Panc1 (cell line): ENCODE measurements around the gene SESTD1. TPM values are rescaled to one million over a fixed set of nuclear protein-coding genes. Genes with fewer than 3 reads are reported as not detected.

ENCODE experiments used
- ATAC-seq: fragments of 200-7000 bp; cut with Tn5 transposase; 2 replicates; pipeline ENCODE4 v1.9.1; 2020; ENCODE audit warnings: mild to moderate bottlenecking, moderate library complexity
- BruUV-seq: library from RNA; stranded (reverse); fragments of 400-500 nt; replicated peaks from 2 replicates; lab custom pipeline; 2021; lab: Mats Ljungman, UMichigan
- CTCF ChIA-PET: fragments of 300-600 bp; sonication (Branson Sonifier 250); formaldehyde crosslinking; loops from one replicate; lab custom pipeline; 2022; ENCODE audit warnings: antibody characterized with exemption; lab: Charles Lee
- POLR2A ChIA-PET: fragments of 300-600 bp; sonication (Branson Sonifier 250); formaldehyde crosslinking; loops from one replicate; lab custom pipeline; 2022; ENCODE audit warnings: antibody characterized with exemption; lab: Charles Lee
- DNase-seq: peaks from one replicate; pipeline ENCODE4 v3.0.0-alpha.2; 2010; ENCODE audit warnings: low read depth, low spot score
- H3K27ac ChIP-seq: 2 replicates; pipeline ENCODE4 v1.5.1; 2011; ENCODE audit warnings: mild to moderate bottlenecking, low read length, inconsistent platforms
- H3K27me3 ChIP-seq: fragments of 200-500 bp; sonication (Bioruptor generic); 2 replicates; pipeline ENCODE4 v1.6.0; 2014; ENCODE audit warnings: low read length, inconsistent platforms; ENCODE audit not compliant: control insufficient read depth, insufficient read depth
- H3K36me3 ChIP-seq: fragments of 200-500 bp; sonication (Bioruptor generic); 2 replicates; pipeline ENCODE4 v1.5.1; 2014; ENCODE audit warnings: inconsistent platforms, mild to moderate bottlenecking, low read length, moderate library complexity; ENCODE audit not compliant: control insufficient read depth, insufficient read depth
- H3K4me1 ChIP-seq: 2 replicates; pipeline ENCODE4 v1.5.1; 2011; ENCODE audit warnings: inconsistent platforms, mild to moderate bottlenecking, low read length, moderate library complexity; ENCODE audit not compliant: control insufficient read depth, insufficient read depth
- H3K4me3 ChIP-seq, 2 experiments: 2 replicates each; pipeline ENCODE4 v1.5.1; 2011 to 2012; ENCODE audit warnings: low read depth in 2 of 2, low read length in 2 of 2, mild to moderate bottlenecking in 2 of 2, inconsistent platforms in 1 of 2, moderate library complexity in 1 of 2
- H3K9me3 ChIP-seq: fragments of 200-500 bp; sonication (Bioruptor generic); 2 replicates; pipeline ENCODE4 v1.5.1; 2014; ENCODE audit warnings: low read depth, mild to moderate bottlenecking, inconsistent platforms, low read length, moderate library complexity; ENCODE audit not compliant: control insufficient read depth, insufficient read depth
- POLR2AphosphoS5 ChIP-seq: IDR thresholded peaks from 2 replicates; pipeline ENCODE4 v1.6.1; 2012; ENCODE audit warnings: mild to moderate bottlenecking, low read depth, low read length, moderate library complexity
- SIN3A ChIP-seq: IDR thresholded peaks from 2 replicates; pipeline ENCODE4 v1.6.1; 2012; ENCODE audit warnings: low read depth, mild to moderate bottlenecking, low read length, moderate library complexity, borderline replicate concordance; ENCODE audit not compliant: insufficient read depth
- TCF7L2 ChIP-seq: IDR thresholded peaks from 2 replicates; pipeline ENCODE4 v1.6.1; 2011; ENCODE audit warnings: mild to moderate bottlenecking, low read depth, low read length, inconsistent platforms
- in situ Hi-C: cut with HindIII; loops from 2 replicates; pipeline ENCODE4 v1.10.0; 2016; ENCODE audit warnings: low sequenced_read_pairs, low pct_unique_long_range_greater_than_20kb
- intact Hi-C: fragments of 100-400 bp; cut with micrococcal nuclease; formaldehyde crosslinking; loops from one replicate; pipeline ENCODE4 v1.10.0; 2022; ENCODE audit not compliant: unreplicated experiment
- total RNA-seq: library from RNA; stranded (reverse); gene quantifications from one replicate; pipeline ENCODE4 v1.2.1, GENCODE V29; 2021; ENCODE audit not compliant: unreplicated experiment
- TF ChIP-seq, protein P1 (sequence below), 2 experiments: IDR thresholded peaks; 2 replicates each; pipeline ENCODE4 v1.6.1; 2011 to 2012; ENCODE audit warnings: low read depth in 2 of 2, control low read depth in 1 of 2, low read length in 1 of 2, mild to moderate bottlenecking in 1 of 2, moderate library complexity in 1 of 2; ENCODE audit not compliant: insufficient read depth in 1 of 2
- TF ChIP-seq, protein P2 (sequence below): fragments of 450-650 bp; IDR thresholded peaks from 2 replicates; pipeline ENCODE4 v1.5.1; 2017; ENCODE audit warnings: mild to moderate bottlenecking

SESTD1 gene
- total RNA-seq, 1 experiment from 2014 or later = 31.3 TPM

DNA sequence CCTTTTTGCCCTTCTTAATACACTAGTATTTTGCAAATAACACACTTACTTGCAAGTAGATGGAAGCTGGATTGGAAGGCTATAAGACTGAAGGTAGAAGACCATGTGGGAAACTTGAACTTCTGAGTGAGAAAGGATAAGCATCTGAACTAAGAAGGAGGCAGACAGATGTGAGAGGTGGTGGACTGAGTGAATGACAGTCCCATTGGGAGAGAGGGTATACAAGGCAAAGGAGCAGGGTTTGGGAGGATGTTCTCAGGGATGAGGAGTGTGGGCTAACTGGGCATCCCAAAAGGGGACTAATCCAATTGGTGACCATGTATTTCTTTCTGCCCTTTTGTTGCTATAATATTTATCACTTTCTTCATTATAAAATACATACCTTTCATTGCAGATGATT lies 20.4 kb upstream of the SESTD1 start:
- CTCF ChIA-PET = no interaction called here
- no peaks in the 10 kb centered on the region for H3K4me1 ChIP-seq
- TF ChIP-seq, protein P1, sequence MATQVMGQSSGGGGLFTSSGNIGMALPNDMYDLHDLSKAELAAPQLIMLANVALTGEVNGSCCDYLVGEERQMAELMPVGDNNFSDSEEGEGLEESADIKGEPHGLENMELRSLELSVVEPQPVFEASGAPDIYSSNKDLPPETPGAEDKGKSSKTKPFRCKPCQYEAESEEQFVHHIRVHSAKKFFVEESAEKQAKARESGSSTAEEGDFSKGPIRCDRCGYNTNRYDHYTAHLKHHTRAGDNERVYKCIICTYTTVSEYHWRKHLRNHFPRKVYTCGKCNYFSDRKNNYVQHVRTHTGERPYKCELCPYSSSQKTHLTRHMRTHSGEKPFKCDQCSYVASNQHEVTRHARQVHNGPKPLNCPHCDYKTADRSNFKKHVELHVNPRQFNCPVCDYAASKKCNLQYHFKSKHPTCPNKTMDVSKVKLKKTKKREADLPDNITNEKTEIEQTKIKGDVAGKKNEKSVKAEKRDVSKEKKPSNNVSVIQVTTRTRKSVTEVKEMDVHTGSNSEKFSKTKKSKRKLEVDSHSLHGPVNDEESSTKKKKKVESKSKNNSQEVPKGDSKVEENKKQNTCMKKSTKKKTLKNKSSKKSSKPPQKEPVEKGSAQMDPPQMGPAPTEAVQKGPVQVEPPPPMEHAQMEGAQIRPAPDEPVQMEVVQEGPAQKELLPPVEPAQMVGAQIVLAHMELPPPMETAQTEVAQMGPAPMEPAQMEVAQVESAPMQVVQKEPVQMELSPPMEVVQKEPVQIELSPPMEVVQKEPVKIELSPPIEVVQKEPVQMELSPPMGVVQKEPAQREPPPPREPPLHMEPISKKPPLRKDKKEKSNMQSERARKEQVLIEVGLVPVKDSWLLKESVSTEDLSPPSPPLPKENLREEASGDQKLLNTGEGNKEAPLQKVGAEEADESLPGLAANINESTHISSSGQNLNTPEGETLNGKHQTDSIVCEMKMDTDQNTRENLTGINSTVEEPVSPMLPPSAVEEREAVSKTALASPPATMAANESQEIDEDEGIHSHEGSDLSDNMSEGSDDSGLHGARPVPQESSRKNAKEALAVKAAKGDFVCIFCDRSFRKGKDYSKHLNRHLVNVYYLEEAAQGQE (IDR thresholded peaks at IDR 0.05; ENCODE audit: insufficient read depth in 1 of 2, low read depth in 2 of 2, low read length in 1 of 2) = no peak
- no peak for TF ChIP-seq TCF7L2
- no peak for TF ChIP-seq SIN3A
- TF ChIP-seq, protein P2, sequence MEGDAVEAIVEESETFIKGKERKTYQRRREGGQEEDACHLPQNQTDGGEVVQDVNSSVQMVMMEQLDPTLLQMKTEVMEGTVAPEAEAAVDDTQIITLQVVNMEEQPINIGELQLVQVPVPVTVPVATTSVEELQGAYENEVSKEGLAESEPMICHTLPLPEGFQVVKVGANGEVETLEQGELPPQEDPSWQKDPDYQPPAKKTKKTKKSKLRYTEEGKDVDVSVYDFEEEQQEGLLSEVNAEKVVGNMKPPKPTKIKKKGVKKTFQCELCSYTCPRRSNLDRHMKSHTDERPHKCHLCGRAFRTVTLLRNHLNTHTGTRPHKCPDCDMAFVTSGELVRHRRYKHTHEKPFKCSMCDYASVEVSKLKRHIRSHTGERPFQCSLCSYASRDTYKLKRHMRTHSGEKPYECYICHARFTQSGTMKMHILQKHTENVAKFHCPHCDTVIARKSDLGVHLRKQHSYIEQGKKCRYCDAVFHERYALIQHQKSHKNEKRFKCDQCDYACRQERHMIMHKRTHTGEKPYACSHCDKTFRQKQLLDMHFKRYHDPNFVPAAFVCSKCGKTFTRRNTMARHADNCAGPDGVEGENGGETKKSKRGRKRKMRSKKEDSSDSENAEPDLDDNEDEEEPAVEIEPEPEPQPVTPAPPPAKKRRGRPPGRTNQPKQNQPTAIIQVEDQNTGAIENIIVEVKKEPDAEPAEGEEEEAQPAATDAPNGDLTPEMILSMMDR = no peak
- no peak for TF ChIP-seq POLR2AphosphoS5
- H3K27me3 ChIP-seq = no peaks in the 10 kb centered on the region
- H3K9me3 ChIP-seq = no peaks in the 10 kb centered on the region
- no peak for ATAC-seq
- in situ Hi-C loops = no loop called here
- intact Hi-C loops = no loop called here
- H3K27ac ChIP-seq = no peak overlapping the region
- H3K36me3 ChIP-seq = no peaks in the 10 kb centered on the region
- BruUV-seq = no TSS peak
- DNase-seq = no peak
- POLR2A ChIA-PET = no interaction called here
- H3K4me3 ChIP-seq = no peak overlapping the region

DNA sequence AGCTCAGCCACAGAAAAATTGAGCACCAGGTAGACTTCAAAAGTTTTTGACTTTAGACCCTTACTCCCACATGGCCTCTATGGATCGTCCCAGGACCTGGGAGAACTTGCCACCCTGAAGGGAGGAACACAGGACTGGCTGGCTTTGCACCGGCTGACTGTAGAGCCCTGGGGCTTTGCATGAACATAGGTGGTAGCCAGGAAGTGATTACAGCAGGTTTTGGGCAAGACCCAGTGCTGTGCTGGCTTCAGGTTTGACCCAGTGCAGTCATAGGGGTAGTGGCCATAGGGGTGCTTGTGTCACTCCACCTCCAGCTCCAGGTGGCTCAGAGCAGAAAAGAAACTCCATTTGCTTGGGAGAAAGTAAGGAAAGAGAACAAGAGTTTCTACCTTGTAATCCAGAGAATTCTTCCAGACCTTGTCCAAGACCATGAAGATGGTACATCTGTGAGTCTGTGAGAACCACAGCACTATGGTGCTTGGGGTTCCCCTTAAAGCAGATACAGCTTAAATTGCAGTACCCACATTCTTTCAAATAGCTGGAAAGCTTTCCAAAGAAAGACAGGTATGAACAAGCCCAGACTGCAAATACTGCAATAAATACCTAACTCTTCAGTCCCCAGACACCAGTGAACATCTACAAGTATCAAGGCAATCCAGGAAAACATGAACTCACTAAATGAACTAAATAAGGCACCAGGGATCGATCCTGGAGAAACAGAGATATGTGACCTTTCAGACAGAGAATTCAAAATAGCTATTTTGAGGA lies 13.0 kb upstream of the SESTD1 start:
- no peaks in the 10 kb centered on the region for H3K27me3 ChIP-seq
- no TSS peak for BruUV-seq
- in situ Hi-C loops (no loop called here), intact Hi-C loops (no loop called here)
- no peak overlapping the region for H3K27ac ChIP-seq
- ATAC-seq (no peak), DNase-seq (no peak)
- H3K36me3 ChIP-seq = no peaks in the 10 kb centered on the region
- ChIA-PET POLR2A (no interaction called here), CTCF (no interaction called here)
- no peaks in the 10 kb centered on the region for H3K9me3 ChIP-seq
- TF ChIP-seq TCF7L2 (no peak), POLR2AphosphoS5 (no peak)
- TF ChIP-seq, protein P2 = no peak
- no peaks in the 10 kb centered on the region for H3K4me1 ChIP-seq
- H3K4me3 ChIP-seq = no peak overlapping the region
